Stimulated activated CD4-positive, alpha-beta T cell treated with anti-CD3 and anti-CD28 coated beads, TNF-alpha, amount 100 ng/mL, for 1 hour (primary cell): Measurements from ENCODE around the gene CDH8.

ENCODE experiments used
- DNase-seq, 3 donors: peaks; one replicate each; pipeline ENCODE4 v3.0.0-alpha.2; 2020; ENCODE audit warnings: low read depth in 3 of 3, low spot score in 1 of 3

CDH8 gene

GRCh38 chr16:62036101-62036801 lies at the start of gene CDH8:
CDH8 (minus strand) TSS chr16:62036438; CDS start chr16:62021403, 15,035 bp downstream.
- no peak for DNase-seq

- no peak for DNase-seq
Observed at GRCh38 chr16:62079236-62079635, 43.0 kb upstream of the CDH8 start.

GRCh38 chr16:62077998-62078397 lies 41.8 kb upstream of the CDH8 start:
- no peak for DNase-seq

- no peak for DNase-seq
Observed at GRCh38 chr16:62076886-62077285, 40.6 kb upstream of the CDH8 start.

GRCh38 chr16:62068747-62069146 lies 32.5 kb upstream of the CDH8 start:
- no peak for DNase-seq

GRCh38 chr16:62067981-62068380 lies 31.7 kb upstream of the CDH8 start:
- DNase-seq = no peak

GRCh38 chr16:62067182-62067581 lies 30.9 kb upstream of the CDH8 start:
- DNase-seq = no peak

GRCh38 chr16:62066747-62067146 lies 30.5 kb upstream of the CDH8 start:
- no peak for DNase-seq

- no peak for DNase-seq
Observed at GRCh38 chr16:62064173-62064572, 27.9 kb upstream of the CDH8 start.

GRCh38 chr16:62060089-62060488 lies 23.9 kb upstream of the CDH8 start:
- DNase-seq = no peak

- no peak for DNase-seq
Observed at GRCh38 chr16:62059527-62059926, 23.3 kb upstream of the CDH8 start.

- no peak for DNase-seq
Observed at GRCh38 chr16:62058412-62058811, 22.2 kb upstream of the CDH8 start.

- no peak for DNase-seq
Observed at GRCh38 chr16:62051942-62052341, 15.7 kb upstream of the CDH8 start.

- DNase-seq = no peak
Observed at GRCh38 chr16:62050793-62051192, 14.6 kb upstream of the CDH8 start.

- no peak for DNase-seq
Observed at GRCh38 chr16:62046801-62047200, 10.6 kb upstream of the CDH8 start.

- DNase-seq = no peak
Observed at GRCh38 chr16:62041401-62041800, 5.2 kb upstream of the CDH8 start.

GRCh38 chr16:62038646-62039045 lies 2.4 kb upstream of the CDH8 start:
- DNase-seq = no peak

GRCh38 chr16:62038225-62038624 lies 2.0 kb upstream of the CDH8 start:
- no peak for DNase-seq

GRCh38 chr16:62036802-62037135 lies 531 bp upstream of the CDH8 start:
- no peak for DNase-seq

- DNase-seq = no peak
Observed at GRCh38 chr16:62035115-62036092, 834 bp downstream of the CDH8 start.

- no peak for DNase-seq
Observed at GRCh38 chr16:62034231-62035114, 1.8 kb downstream of the CDH8 start.
